ENCODE measurements around the gene LTC4S.

Gene LTC4S

DNA sequence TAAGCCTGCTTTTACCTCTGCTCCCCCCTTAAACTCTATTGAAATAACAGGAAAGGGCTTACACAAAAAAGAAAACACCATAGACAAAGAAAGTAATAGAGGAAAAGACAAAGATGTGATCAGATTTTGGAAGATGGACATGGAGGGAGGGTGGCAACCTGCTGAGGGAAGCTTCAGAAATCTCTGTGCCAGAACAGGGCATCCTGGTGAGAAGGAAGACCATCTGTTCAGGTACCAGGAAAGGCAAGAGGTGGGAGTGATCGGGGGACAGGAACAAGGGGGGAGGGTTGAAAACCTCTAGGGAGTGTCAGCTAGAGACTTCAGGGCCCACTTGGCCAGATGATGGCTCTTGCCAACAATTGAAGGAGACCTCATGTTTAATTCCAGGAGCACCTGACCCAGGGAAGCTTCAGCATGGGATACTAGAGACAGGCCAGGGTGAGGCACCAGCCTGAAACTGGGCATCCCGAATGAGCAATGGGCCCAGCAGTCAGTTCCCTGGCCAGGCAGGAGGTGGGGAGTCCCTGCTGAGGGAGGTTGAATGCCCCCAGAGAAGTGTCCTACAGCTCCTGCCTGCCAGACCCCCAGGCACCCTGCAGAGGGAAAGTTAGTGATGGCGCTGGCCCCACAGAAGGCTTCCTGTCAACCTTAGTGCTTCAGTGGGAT is 35.1 kb downstream of the LTC4S start:
- no peak for ATAC-seq
- TF ChIP-seq, protein P1, sequence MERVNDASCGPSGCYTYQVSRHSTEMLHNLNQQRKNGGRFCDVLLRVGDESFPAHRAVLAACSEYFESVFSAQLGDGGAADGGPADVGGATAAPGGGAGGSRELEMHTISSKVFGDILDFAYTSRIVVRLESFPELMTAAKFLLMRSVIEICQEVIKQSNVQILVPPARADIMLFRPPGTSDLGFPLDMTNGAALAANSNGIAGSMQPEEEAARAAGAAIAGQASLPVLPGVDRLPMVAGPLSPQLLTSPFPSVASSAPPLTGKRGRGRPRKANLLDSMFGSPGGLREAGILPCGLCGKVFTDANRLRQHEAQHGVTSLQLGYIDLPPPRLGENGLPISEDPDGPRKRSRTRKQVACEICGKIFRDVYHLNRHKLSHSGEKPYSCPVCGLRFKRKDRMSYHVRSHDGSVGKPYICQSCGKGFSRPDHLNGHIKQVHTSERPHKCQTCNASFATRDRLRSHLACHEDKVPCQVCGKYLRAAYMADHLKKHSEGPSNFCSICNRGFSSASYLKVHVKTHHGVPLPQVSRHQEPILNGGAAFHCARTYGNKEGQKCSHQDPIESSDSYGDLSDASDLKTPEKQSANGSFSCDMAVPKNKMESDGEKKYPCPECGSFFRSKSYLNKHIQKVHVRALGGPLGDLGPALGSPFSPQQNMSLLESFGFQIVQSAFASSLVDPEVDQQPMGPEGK (CRISPR knock-in tag; IDR thresholded peaks at IDR 0.05; ENCODE audit: borderline replicate concordance) = no peak
- TF ChIP-seq BACH2 (CRISPR knock-in tag; IDR thresholded peaks at IDR 0.05; ENCODE audit: borderline replicate concordance) (no peak), CSDC2 (CRISPR knock-in tag; IDR thresholded peaks at IDR 0.05) (no peak), ZFP30 (CRISPR knock-in tag; IDR thresholded peaks at IDR 0.05) (no peak), ESRRG (CRISPR knock-in tag; IDR thresholded peaks at IDR 0.05) (no peak), ISL1 (CRISPR knock-in tag; IDR thresholded peaks at IDR 0.05) (no peak), TOX (CRISPR knock-in tag; IDR thresholded peaks at IDR 0.05; ENCODE audit: borderline replicate concordance) (no peak), TCF4 (CRISPR knock-in tag; IDR thresholded peaks at IDR 0.05; ENCODE audit: borderline replicate concordance) (no peak), ARNTL (CRISPR knock-in tag; IDR thresholded peaks at IDR 0.05; ENCODE audit: borderline replicate concordance, low read depth) (no peak), SNAI2 (CRISPR knock-in tag; IDR thresholded peaks at IDR 0.05) (no peak), RARB (CRISPR knock-in tag; IDR thresholded peaks at IDR 0.05) (no peak), ZNF70 (CRISPR knock-in tag; IDR thresholded peaks at IDR 0.05) (no peak), PPARA (CRISPR knock-in tag; IDR thresholded peaks at IDR 0.05; ENCODE audit: borderline replicate concordance) (no peak), ZC3H10 (CRISPR knock-in tag; IDR thresholded peaks at IDR 0.05) (no peak), ZFP3 (CRISPR knock-in tag; IDR thresholded peaks at IDR 0.05) (no peak)
- TF ChIP-seq, protein P2, sequence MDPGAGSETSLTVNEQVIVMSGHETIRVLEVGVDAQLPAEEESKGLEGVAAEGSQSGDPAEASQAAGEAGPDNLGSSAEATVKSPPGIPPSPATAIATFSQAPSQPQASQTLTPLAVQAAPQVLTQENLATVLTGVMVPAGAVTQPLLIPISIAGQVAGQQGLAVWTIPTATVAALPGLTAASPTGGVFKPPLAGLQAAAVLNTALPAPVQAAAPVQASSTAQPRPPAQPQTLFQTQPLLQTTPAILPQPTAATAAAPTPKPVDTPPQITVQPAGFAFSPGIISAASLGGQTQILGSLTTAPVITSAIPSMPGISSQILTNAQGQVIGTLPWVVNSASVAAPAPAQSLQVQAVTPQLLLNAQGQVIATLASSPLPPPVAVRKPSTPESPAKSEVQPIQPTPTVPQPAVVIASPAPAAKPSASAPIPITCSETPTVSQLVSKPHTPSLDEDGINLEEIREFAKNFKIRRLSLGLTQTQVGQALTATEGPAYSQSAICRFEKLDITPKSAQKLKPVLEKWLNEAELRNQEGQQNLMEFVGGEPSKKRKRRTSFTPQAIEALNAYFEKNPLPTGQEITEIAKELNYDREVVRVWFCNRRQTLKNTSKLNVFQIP (CRISPR knock-in tag; IDR thresholded peaks at IDR 0.05; ENCODE audit: borderline replicate concordance, low read depth) = no peak
- TF ChIP-seq, protein P3, sequence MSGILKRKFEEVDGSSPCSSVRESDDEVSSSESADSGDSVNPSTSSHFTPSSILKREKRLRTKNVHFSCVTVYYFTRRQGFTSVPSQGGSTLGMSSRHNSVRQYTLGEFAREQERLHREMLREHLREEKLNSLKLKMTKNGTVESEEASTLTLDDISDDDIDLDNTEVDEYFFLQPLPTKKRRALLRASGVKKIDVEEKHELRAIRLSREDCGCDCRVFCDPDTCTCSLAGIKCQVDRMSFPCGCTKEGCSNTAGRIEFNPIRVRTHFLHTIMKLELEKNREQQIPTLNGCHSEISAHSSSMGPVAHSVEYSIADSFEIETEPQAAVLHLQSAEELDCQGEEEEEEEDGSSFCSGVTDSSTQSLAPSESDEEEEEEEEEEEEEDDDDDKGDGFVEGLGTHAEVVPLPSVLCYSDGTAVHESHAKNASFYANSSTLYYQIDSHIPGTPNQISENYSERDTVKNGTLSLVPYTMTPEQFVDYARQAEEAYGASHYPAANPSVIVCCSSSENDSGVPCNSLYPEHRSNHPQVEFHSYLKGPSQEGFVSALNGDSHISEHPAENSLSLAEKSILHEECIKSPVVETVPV (CRISPR knock-in tag; IDR thresholded peaks at IDR 0.05) = no peak
- TF ChIP-seq, protein P4, sequence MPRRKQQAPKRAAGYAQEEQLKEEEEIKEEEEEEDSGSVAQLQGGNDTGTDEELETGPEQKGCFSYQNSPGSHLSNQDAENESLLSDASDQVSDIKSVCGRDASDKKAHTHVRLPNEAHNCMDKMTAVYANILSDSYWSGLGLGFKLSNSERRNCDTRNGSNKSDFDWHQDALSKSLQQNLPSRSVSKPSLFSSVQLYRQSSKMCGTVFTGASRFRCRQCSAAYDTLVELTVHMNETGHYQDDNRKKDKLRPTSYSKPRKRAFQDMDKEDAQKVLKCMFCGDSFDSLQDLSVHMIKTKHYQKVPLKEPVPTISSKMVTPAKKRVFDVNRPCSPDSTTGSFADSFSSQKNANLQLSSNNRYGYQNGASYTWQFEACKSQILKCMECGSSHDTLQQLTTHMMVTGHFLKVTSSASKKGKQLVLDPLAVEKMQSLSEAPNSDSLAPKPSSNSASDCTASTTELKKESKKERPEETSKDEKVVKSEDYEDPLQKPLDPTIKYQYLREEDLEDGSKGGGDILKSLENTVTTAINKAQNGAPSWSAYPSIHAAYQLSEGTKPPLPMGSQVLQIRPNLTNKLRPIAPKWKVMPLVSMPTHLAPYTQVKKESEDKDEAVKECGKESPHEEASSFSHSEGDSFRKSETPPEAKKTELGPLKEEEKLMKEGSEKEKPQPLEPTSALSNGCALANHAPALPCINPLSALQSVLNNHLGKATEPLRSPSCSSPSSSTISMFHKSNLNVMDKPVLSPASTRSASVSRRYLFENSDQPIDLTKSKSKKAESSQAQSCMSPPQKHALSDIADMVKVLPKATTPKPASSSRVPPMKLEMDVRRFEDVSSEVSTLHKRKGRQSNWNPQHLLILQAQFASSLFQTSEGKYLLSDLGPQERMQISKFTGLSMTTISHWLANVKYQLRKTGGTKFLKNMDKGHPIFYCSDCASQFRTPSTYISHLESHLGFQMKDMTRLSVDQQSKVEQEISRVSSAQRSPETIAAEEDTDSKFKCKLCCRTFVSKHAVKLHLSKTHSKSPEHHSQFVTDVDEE (CRISPR knock-in tag; IDR thresholded peaks at IDR 0.05) = no peak
- TF ChIP-seq, protein P5, sequence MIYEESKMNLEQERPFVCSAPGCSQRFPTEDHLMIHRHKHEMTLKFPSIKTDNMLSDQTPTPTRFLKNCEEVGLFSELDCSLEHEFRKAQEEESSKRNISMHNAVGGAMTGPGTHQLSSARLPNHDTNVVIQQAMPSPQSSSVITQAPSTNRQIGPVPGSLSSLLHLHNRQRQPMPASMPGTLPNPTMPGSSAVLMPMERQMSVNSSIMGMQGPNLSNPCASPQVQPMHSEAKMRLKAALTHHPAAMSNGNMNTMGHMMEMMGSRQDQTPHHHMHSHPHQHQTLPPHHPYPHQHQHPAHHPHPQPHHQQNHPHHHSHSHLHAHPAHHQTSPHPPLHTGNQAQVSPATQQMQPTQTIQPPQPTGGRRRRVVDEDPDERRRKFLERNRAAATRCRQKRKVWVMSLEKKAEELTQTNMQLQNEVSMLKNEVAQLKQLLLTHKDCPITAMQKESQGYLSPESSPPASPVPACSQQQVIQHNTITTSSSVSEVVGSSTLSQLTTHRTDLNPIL (CRISPR knock-in tag; IDR thresholded peaks at IDR 0.05; ENCODE audit: low read depth) = no peak

DNA sequence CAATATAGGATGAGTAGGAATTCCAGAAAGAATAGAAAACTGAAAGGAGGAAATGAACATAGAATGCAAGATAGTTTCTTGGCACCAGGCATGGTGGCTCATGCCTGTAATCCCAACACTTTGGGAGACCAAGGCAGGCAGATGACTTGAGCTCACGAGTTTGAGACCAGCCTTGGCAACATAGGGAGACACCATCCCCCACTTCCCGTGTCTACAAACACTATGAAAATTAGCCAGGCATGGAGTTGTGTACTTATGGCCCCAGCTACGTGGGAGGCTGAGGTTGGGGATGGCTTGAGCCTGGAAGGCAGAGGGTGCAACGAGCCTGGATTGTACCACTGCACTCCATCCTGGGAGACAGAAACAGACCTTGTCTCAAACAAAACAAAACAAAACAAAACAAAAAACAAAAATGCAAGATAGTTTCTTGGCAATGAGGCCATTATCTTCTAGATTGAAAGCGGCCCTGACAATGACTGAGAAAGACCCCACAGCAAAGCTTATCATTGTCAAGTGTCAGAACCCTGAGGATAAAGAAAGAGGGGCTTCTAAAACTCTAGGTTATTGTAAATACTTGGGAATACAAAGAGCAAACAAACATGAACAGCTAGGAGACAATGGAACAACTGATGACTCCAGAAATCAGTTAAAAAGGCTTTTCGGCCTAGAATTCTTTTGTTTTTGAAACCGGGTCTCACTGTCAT is 36.1 kb downstream of the LTC4S start:
- no peak for ATAC-seq
- TF ChIP-seq GLIS3 (CRISPR knock-in tag; IDR thresholded peaks at IDR 0.05) = no peak
- TF ChIP-seq TCF4 (CRISPR knock-in tag; IDR thresholded peaks at IDR 0.05; ENCODE audit: borderline replicate concordance) = no peak
- TF ChIP-seq, protein P4 (CRISPR knock-in tag; IDR thresholded peaks at IDR 0.05) = no peak
- TF ChIP-seq ZNF565 (CRISPR knock-in tag; conservative IDR thresholded peaks at IDR 0.05; ENCODE audit: low read depth) = no peak
- TF ChIP-seq, protein P5 (CRISPR knock-in tag; IDR thresholded peaks at IDR 0.05; ENCODE audit: low read depth) = no peak
- TF ChIP-seq ZNF70 (CRISPR knock-in tag; IDR thresholded peaks at IDR 0.05) = no peak
- TF ChIP-seq, protein P2 (CRISPR knock-in tag; IDR thresholded peaks at IDR 0.05; ENCODE audit: borderline replicate concordance, low read depth) = no peak
- TF ChIP-seq ZC3H10 (CRISPR knock-in tag; IDR thresholded peaks at IDR 0.05) = no peak
- TF ChIP-seq SNAI2 (CRISPR knock-in tag; IDR thresholded peaks at IDR 0.05) = no peak

All from SK-N-SH treated with all-trans-retinoic acid at 6 μM for 48 hours (cell line).